Measurements from ENCODE around the gene KRT12.
"Not testable (repeated sequence)": the region's sequence is repeated elsewhere in the genome, so short reads cannot be mapped to it uniquely, and the experiment has no call there.

Gene KRT12

GRCh38 chr17:40817103-40817682 is 49.8 kb downstream of the KRT12 start:
- no peak for DNase-seq (ENCODE audit: low spot score)

GRCh38 chr17:40816569-40816968 is 50.5 kb downstream of the KRT12 start:
- no peak for DNase-seq (ENCODE audit: low spot score)

GRCh38 chr17:40815381-40815780 is 51.6 kb downstream of the KRT12 start:
- no peak for DNase-seq (ENCODE audit: low spot score)

- DNase-seq (ENCODE audit: low spot score), result not testable (repeated sequence)
These were observed 52.4 kb downstream of the KRT12 start for GRCh38 chr17:40814657-40815056.

DNA sequence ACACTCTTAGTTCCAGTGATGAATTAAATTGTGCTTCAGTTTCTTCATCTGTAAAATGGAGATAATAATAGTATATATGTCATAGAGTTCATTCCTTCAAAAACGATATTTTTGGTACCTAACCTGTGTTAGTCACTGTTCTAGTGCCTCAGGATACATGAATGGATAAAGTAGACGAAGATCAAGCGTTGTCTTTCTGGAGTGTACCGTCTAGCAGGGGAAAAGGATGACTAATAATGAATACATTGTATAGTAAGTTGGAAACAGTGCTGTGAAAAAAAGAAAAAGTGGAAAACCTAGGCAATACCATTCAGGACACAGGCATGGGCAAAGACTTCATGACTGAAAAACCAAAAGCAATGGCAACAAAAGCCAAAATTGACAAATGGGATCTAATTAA is 53.2 kb downstream of the KRT12 start:
- DNase-seq (ENCODE audit: low spot score), result no peak

- DNase-seq (ENCODE audit: low spot score), result no peak
These were observed 54.4 kb downstream of the KRT12 start for GRCh38 chr17:40812639-40813038.
